Germinal center (tissue), 1 donor: Measurements from ENCODE around the gene EDNRA.
"Not testable (repeated sequence)": the region's sequence is repeated elsewhere in the genome, so short reads cannot be mapped to it uniquely, and the experiment has no call there.

Experiments used
- DNase-seq: peaks from one replicate; pipeline ENCODE4 v3.0.0; 2012; ENCODE audit warnings: mixed read lengths, low spot score

The EDNRA gene

DNA sequence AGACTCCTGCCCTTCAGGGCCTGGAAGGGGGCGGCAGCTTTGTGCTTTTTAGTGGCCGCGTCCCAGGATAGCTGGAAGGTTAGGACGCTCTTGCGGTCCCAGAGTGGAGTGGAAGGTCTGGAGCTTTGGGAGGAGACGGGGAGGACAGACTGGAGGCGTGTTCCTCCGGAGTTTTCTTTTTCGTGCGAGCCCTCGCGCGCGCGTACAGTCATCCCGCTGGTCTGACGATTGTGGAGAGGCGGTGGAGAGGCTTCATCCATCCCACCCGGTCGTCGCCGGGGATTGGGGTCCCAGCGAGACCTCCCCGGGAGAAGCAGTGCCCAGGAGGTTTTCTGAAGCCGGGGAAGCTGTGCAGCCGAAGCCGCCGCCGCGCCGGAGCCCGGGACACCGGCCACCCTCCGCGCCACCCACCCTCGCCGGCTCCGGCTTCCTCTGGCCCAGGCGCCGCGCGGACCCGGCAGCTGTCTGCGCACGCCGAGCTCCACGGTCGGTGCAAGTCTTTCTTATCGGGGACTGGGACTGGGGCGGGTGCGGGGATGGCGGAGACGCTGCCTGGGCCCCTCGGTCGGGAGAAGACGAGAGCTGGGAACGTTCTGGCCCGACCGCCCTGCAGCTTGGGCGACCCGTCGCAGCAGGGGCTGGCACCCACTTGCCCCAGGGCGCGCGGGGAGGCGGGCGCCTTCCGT is at the start of gene EDNRA:
TSS of gene EDNRA (plus strand) at position 207 of the 686 bp plus-strand sequence. CDS start 4,585 bp downstream, outside the sequence.
- DNase-seq: no peak

DNA sequence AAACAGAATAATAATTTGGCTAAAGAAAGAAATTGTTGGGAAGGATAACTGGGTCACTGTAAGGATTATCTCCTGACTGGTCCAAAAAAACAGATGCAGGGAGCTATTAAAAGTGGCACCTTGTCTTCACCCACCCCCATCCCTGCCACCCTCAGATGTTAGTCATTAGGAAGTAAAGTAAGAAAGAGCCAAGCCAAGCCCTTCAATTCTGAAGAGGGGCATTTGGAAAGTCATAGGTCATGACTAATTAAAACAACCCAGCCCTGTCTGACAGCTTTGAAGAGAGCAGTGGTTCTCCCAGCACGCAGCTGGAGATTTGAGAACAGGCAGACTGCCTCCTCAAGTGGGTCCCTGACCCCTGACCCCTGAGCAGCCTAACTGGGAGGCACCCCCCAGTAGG is 46.5 kb upstream of the EDNRA start:
- DNase-seq: not testable (repeated sequence)

DNA sequence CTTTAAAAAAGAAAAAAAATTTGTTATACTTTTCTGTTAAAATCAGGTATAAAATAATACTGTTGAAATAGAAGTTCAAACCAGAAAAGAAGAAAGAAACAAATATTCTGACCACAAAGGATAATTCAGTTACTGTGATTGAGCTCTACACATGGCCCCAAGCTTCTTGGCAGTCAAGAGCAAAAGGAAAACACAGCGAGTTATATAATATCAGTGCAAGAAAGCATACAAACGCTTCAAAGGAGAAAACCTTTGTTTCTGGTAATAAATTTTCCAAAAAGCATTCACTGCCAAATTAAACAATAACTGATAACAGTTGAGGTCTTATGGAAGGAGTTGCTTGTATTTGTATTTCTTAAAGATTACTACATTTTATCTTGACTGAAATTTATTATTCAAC is 40.5 kb upstream of the EDNRA start:
- no peak for DNase-seq

DNA sequence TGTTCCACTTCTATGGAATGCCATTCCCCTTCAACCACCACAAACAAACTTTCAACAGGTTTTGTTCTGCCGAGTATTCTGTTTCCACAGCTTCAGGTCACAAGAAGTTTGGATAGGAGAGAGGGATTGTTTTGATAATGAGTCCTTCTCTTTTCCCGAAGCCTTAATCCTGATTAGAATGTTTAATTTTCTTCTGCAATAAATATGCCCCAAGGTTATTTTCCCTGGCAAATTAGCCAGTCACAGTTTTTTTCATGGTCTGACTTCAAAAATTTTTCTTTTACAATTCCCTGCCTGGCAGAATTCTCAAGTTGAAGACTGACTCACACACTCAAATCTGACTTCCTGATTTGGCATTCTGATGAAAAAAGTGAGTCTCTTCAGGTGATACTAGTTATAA is 33.1 kb upstream of the EDNRA start:
- no peak for DNase-seq

DNA sequence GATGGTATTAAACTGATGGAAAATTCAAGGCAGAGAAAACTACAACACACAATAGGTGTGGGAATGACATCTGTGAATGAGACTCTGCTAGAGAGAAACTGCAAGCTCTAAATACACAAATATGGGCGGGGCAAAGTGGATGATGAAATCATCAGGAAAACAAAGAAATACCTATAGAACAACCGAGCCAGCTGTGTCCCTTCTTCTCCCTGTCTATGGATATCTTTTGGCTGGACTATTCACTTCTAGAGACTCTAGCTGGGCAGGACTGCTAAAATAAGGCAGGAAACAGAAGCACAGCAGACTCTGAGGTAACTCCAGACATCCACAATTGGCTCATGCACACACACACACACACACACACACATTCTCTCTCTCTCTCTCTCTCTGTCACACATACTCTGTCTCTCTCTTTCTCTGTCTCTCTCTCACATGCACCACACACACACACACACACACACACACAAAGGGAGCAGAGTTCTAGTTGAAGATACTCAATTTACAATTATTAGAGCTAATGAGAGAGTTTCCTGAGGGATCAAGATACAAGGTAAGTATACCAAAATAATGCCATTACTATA is 27.2 kb upstream of the EDNRA start:
- no peak for DNase-seq

DNA sequence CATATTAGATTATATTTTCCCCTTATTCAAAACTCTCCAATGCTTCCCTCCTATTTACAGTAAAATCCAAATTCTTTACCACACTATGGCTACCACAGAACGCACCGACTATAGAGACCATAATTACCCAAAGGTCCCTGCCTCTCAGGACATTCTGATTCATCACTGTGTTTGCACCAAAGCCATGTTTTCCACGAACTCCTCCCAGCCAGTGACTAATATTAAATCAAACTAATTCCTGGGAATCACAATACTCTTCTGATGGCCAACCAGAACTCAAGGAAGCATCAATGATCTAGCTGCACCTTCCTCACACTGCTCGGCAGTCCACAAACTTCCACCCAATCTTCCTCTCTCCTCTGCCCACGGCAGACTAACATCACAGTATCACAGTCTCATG is 24.2 kb upstream of the EDNRA start:
- no peak for DNase-seq

DNA sequence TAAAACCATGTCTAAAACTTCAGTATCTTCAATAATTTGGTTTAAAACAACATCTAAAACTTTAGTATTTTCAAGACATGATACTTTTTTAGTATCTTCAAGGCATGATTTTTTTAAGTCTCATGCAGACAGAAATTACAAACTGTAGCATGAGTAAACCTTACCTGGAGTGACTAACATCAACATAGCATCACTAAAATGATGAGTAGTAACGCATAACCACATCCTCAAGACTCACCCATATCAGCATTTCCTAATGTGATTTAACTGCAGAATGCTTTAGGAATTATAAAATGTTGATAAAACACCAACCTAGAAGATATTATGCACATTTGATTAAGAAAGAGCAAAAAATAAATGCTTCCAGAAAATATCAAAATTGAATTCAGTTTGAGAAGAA is 19.7 kb upstream of the EDNRA start:
- no peak for DNase-seq

DNA sequence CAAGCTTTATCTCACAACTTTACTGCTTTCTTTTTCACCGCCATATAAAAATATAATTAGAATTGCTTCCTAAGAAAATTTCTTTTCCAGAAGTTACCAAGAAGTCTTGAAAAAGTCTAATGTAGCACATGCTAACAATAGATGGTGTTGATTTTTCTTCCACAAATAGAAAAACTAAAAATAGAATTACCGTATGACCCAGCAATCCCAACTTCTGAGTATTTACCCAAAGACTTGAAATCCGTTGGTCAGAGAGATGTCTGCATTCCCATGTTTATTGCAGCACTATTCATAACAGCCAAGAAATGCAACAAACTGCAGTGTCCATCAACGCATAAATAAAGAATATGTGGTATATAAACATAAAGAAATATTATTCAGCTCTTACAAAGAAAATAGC is 17.8 kb upstream of the EDNRA start:
- DNase-seq: no peak

DNA sequence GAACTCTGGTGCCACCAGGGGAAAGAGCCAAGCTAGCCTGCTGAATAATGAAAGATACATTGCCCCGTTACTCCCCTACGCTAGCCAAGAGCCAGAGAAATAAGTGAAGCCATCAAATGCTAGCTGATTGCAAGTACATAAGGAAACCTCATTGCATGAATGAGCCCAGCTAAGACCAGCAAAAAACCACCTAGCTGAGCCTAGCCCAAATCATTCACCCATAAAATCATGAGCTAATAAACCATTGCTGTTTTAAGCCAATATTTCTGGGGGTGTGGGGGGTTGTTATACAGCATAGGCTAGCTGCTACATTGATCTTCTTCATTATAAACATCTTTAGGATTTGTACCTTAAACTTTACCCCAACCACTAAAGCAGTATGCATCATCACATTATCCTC is 15.4 kb upstream of the EDNRA start:
- DNase-seq: no peak

DNA sequence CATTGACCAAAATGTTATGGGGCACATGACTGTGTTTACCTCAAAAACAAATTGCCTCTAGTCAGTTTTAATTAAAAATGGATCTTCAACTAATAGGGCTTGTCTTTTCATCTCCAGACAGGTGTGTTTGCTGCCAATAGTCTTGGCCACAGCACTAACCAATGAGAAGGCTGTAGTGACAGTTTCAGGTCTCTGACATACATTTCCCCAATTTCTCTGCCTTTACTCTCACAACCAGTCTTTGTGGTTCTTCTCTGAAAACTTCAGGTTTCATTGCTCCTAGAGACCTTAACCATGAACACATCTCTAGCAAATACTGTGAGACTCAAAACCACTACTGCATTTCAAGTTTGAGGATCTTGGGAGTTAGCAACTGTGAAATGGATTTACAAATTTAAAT is 3.5 kb upstream of the EDNRA start:
- no peak for DNase-seq

DNA sequence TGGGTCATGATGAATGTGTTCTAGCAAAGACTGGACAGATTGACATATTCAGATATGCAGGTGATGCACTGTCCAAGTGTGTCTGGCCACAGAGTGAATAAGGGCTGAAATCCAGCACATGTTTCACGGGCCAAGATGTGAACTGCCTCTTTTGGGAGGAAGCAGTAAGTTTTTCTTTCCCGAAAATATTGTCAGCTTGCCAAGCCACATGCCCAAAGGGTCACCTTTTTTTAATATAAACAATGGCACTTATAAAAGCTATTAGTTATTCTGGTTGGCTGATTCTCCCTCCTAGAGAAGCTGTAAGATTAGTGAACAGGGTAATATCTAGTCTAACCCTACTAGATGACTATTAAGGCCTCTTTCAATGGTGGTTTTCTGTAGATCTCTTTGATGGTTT is 1.5 kb upstream of the EDNRA start:
- no peak for DNase-seq

DNA sequence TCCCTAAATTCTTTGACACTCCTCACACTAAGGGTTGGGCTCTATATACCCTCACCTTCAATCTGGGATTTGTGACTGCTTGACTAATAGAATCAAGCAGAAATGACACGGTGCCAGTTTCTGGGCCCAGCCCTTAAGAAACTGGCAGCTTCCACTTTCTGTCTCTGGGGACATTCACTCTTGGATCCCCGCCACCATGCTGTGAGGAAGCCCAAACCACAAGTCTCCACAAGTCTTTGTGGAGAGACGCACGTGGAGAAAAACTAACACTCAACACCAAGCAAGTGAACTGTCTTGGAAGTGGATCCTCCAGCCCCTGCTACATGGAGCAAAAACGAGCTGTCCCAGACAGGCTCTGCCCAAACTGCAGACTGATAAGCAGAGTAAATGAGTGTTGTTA is 1.1 kb upstream of the EDNRA start:
- DNase-seq: no peak

DNA sequence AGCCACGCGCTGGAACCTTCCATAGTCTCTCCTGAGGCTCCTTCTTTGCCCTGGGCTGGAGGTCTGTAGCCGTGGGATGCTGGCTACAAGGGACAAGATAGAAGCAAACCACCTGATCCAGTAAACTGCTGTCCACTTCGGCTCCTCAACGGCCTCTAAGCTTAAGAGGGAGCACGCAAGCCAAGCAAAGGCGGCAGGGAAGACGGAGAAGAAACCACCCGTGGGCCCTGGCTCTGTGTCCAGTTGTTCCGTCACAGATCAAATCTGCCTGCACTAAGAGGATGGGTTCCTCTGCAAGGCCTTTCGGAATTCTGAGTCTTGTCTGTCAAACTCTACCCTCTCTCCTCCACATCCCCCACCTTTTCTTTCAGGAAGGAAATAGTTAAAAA is 401 bp upstream of the EDNRA start:
- no peak for DNase-seq

DNA sequence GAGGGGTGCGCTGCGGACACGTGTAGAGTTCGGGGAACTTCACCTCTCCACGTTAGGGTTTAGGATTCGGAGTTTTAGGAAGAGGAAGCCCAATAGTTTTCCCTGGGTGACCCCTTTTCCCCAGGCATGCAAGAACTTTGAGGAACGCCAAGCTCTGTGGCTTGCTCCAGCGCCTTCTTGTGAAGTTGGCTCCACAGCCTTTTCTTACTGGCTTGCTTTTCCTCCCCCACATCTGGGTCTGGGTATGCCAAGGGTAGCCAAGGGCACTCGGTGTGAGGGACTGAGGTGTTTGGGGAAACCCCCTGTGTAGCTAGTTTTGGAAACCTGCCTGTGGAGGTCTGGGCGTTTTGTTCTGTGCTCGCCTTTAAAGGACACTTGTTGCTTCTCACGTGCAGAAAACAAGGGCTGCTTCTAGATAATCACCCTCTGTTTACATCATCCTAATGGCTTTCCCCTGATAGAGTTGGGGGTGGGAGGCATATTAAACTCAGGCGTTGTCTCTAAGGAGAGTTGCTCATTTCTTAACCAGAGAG is 746 bp downstream of the EDNRA start:
- DNase-seq: no peak

DNA sequence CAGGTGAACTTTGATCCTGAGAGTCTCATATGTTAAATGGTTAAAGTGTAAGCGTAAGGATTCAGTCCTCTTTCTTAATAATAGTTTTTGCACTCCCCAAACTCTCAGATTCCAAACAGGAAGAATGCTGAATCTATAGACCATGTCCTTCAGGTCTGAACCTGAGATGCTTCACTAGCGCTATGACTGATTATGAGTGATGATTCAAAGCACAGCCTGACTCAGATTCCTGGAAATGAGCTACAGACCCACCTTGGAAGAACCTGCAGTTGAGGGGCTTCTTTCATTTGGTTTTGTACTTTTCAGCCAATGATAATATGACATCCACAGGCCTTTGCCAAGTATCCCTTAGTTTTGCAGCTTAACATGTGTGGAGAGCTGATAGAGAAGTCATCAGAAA is 1.4 kb downstream of the EDNRA start:
- DNase-seq: no peak

DNA sequence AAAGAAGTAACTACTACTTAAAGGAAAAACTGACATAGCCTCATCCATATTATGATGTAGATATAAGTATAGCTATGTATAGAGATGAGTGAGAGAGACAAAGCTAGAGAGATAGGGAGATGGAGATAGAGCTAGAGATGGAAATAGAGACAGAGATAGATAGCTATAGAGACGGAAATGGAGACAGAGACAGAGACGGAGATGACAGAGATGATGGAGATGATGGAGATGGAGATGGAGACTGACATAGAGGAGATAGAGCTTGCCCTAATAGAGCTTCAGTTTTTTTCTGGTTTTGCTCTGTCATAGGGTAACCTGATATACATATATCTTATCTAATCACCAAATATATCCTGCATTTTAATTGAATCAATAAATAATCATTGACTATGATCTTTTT is 4.3 kb downstream of the EDNRA start:
- no peak for DNase-seq

DNA sequence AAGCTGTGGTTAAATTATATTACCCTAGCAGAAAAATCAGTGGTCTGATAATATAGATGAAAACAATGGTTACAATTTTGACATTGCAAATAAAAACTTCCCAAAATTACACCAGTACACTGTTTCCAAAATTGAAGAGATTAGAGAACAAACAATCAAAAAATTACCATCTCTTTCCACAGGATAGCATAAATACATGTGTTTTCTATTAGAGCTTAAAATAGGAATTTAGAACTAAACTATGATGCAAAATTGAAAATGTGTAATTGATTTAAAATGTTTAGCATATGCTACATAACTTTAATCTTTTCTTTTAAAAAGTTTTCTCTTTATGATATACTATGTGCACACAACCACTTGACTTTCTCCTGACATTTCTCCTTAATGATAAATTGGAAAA is 6.7 kb downstream of the EDNRA start:
- no peak for DNase-seq

DNA sequence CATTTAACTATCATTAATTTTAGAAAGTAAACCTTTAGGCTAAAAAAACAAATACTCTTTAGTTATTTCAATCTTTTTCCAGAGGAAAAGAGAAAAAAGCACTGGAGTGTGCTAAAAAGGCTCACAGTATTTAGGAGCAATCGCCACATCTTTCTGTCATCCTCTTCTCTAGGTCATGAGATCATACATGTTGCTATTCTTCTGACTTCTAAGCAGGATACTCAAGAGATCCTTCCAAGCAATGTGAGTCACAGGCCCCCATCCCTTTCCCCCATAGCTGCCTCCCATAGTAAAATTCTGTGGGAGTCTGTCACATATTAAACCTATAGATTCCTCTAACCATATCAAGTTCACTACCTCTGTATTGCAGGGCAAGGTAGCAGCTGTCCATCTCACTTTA is 7.7 kb downstream of the EDNRA start:
- DNase-seq: no peak

DNA sequence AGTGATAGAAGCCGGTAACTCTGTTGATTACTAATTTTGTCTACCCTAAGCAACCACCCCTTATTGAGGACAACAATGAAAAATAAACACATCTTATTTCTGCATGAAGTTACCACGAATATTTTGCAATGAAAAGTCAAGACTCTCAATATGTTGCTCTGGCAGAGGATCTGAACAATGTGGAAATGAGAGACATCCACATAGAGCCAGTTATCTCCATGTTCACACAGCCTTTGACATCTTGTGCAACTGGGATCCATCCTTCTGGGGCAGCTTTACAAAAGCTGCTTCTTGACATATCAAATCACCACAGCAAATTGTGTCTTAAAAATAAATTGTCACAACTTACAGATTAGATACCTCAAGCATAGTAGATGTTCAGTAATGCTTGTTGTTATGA is 10.2 kb downstream of the EDNRA start:
- DNase-seq: no peak

DNA sequence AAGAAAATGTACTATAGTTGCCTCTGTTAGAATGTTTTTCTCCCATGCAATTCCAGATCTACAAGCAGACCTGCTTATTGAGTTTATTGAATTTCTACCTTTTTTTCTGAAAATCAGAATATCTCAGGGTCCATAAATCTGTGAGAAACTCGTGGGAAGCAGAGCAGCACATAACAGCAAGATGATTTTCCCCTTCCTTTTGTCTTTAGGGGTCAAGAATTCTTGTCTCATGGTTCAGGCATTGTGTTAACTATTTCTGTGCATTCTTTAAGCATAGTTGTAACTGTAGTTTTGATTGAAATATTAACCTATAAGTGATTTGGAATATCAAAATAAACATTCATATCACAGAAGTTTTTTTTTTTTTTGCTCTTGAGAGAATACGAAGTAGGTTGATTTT is 11.4 kb downstream of the EDNRA start:
- DNase-seq: no peak

DNA sequence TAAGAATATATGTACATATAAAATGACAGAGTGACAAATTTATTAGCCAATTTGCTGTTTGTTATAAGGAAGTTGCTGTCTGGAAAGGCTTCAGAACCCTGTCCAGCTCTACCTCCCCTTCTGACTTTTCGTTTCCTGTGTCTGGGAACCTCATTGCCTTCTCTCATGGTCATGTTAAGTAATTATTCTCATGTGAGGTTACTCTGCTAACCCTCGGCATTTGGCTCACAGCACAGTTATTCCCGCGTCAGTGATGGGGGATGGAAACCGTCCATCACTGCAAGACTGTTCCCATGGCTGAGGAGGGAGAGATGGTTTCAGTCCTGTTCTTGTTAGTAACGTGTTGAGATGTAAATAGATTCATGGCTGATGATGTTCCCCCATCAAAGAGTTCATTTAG is 11.9 kb downstream of the EDNRA start:
- DNase-seq: no peak

DNA sequence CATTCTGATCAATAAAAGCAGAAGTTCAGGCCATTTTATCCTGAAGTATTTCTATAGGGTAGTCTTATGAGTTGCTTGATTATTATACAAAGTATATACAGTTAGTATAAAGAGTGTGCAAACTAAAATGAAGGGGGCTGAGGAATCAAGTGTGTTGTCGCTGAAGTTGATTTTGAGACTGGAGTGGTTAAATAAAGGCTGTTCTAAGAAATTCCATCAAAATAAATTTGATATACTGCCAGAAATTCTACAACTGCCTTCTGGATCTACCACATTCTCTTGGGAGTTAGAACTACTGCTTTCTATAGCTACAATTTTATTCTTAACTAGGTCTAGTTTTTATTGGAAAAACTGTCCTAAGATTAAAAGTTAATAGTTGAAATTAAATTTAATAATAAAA is 12.4 kb downstream of the EDNRA start:
- DNase-seq: no peak

DNA sequence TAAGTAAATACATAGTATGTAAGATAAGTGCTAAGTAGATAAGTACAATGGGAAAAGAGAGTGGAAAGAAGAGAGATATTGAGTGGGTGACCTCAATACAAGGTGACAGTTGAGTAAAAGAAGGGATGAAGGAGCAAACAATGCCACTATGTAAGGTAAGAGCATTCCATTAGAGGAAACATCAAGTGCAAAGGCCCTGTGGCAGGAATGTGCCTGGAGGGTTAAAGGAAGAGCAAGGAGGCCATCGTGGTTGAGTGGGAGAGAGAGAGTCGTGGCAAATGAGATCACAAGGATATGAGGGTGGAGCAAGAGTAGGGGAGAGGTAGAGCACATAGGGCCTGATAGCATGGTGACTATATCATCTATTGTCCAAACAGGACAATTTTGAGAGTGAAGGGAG is 13.4 kb downstream of the EDNRA start:
- DNase-seq: no peak

DNA sequence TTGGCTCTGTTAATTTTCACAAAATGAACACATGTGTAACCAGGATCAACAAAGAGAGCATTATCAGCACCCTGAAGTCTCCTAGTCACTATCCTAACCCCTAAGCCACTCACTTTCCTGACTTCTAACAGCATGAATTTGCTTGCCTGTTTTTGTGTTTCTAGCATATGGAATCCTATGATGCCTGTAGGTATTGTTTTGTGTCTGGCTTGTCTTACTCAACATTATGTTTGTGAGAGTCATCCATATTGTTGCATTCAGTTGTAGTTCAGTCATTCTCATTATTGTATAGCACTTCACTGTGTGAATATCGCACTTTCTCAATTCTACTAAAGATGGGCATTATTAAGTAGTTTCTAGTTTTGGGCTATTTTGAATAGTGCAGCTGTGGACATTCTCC is 15.6 kb downstream of the EDNRA start:
- DNase-seq: no peak
